Naive thymus-derived CD8-positive, alpha-beta T cell (primary cell): ENCODE data around the gene NT5C1A. TPM values are rescaled to one million over a fixed set of nuclear protein-coding genes. Genes with fewer than 3 reads are reported as not detected.

Experiments used
- ATAC-seq, 2 donors: fragments of 150-1000 bp; cut with Tn5 transposase in 1 of 2; sonication (Bioruptor Pico), chemical (Tn5 transposase) in 1 of 2; 1 replicate in 1 of 2; 2 replicates in 1 of 2; pipeline ENCODE4 v1.10.0; 2021; ENCODE audit warnings: mild to moderate bottlenecking in 2 of 2, moderate library complexity in 2 of 2
- POLR2A ChIA-PET: fragments of 350-600 bp; sonication (Branson Sonifier 250); formaldehyde crosslinking; loops from one replicate; lab custom pipeline; 2021; ENCODE audit warnings: antibody characterized with exemption; lab: Charles Lee
- DNase-seq, 10 donors: peaks; one replicate each; pipeline versions ENCODE4 v3.0.0 to v3.0.0-alpha.2; 2020 to 2022
- H3K27ac Mint-ChIP-seq, 10 donors: one replicate each; pipeline ENCODE4 v1.8.0; 2020 to 2022; ENCODE audit warnings: mild to moderate bottlenecking in 10 of 10, mixed read lengths in 10 of 10, moderate library complexity in 4 of 10, inconsistent platforms in 1 of 10
- H3K27me3 Mint-ChIP-seq, 5 donors: one replicate each; pipeline ENCODE4 v1.8.0; 2021 to 2022; ENCODE audit warnings: mixed read lengths in 5 of 5
- H3K36me3 Mint-ChIP-seq, 3 donors: one replicate each; pipeline ENCODE4 v1.8.0; 2020 to 2022; ENCODE audit warnings: mixed read lengths in 3 of 3, mild to moderate bottlenecking in 2 of 3, inconsistent platforms in 1 of 3
- H3K4me1 Mint-ChIP-seq, 4 donors: one replicate each; pipeline ENCODE4 v1.8.0; 2021 to 2022; ENCODE audit warnings: mixed read lengths in 4 of 4
- H3K4me3 Mint-ChIP-seq, 10 donors: one replicate each; pipeline ENCODE4 v1.8.0; 2020 to 2022; ENCODE audit warnings: mild to moderate bottlenecking in 10 of 10, mixed read lengths in 10 of 10, moderate library complexity in 6 of 10, inconsistent platforms in 1 of 10
- H3K9me3 Mint-ChIP-seq, 9 donors: one replicate each; pipeline ENCODE4 v1.8.0; 2020 to 2022; ENCODE audit warnings: mixed read lengths in 9 of 9, mild to moderate bottlenecking in 3 of 9, inconsistent platforms in 1 of 9, moderate library complexity in 1 of 9
- polyA plus RNA-seq, 3 donors: library from polyadenylated mRNA; unstranded; fragments of 300-500 nt; fragmentation: Illumina TruSeq; gene quantifications; one replicate each; pipeline ENCODE4 v1.2.3, GENCODE V29; 2021
- total RNA-seq, 8 experiments: library from RNA in 2 of 8; stranded (reverse) in 2 of 8; gene quantifications; one replicate each; pipeline ENCODE4 v1.2.3 and lab custom pipeline; 2021 to 2026

The NT5C1A gene
- total and polyA plus RNA-seq, 5 experiments from 2014 or later = 0.71 to 0.88 TPM; not detected in 3

GRCh38 chr1:39676948-39677548 is 5.1 kb upstream of the NT5C1A start:
- POLR2A ChIA-PET = interaction anchor here (1.2 kb wide), 1 partner anchor 15 kb away, joined by 3 read pairs; the partner anchor contains the start of gene HPCAL4
- no peak overlapping the region for H3K4me3 Mint-ChIP-seq
- peaks cover 0 to 6% (median 0%) of the 10 kb centered on the region in 3 donors for H3K36me3 Mint-ChIP-seq
- peak overlapping the region in 3 of 10 donors; percentile 28 to 68 (median 51) for H3K27ac Mint-ChIP-seq
- H3K27me3 Mint-ChIP-seq = peaks cover 0 to 9% (median 4%) of the 10 kb centered on the region in 5 donors
- DNase-seq (no peak), ATAC-seq (no peak)
- no peaks in the 10 kb centered on the region for H3K9me3 Mint-ChIP-seq
- H3K4me1 Mint-ChIP-seq = peaks cover 3 to 25% (median 16%) of the 10 kb centered on the region in 4 donors

DNA sequence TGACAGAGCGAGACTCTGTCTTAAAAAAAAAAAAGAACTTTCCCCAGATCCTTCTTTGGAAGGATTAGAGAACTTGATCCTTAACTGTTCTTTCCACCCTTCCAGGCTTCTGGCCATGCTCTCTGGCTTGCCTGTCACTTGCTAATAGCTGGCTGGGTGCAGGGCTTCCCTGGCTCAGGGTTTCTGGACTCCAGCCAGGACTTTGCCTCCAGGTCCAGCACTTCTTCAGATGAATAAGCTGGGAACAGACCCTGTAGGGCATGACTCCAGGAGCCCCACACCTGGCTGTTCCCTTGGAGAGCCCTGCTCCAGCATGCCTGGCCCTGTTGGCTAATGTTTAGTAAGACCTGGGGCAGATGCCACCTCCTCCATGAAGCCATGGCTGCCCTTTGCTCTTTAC is 3.3 kb upstream of the NT5C1A start:
- H3K9me3 Mint-ChIP-seq = no peaks in the 10 kb centered on the region
- POLR2A ChIA-PET = interaction anchor here (0.6 kb wide), 1 partner anchor 205 kb away, joined by 3 read pairs; no protein-coding TSS in a partner anchor
- DNase-seq (no peak), ATAC-seq (no peak)
- H3K27me3 Mint-ChIP-seq = peaks cover 6 to 19% (median 12%) of the 10 kb centered on the region in 5 donors
- H3K4me3 Mint-ChIP-seq = no peak overlapping the region
- peaks cover 0 to 20% (median 7%) of the 10 kb centered on the region in 4 donors for H3K4me1 Mint-ChIP-seq
- peaks cover 0 to 6% (median 0%) of the 10 kb centered on the region in 3 donors for H3K36me3 Mint-ChIP-seq
- no peak overlapping the region for H3K27ac Mint-ChIP-seq

DNA sequence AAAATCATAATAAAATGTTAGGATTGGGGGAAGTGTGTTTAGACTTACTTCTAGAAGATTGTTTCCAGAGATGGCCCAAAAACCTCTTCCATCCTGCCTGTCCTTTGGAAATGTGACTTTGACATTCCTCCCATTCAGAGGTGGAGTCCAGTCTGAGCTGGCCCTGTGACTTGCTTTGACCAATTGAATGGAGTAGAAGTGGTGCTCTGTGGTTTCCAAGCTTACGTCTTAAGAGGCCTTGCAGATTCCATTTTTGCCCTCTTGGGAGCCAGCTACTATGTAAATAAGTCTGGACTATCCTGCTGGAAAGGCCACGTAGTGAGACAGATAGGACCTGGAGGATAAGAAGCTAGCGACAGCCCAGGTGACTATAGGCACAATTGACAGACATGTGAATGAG is 1.3 kb upstream of the NT5C1A start:
- H3K4me1 Mint-ChIP-seq = peaks cover 0 to 16% (median 5%) of the 10 kb centered on the region in 4 donors
- no peaks in the 10 kb centered on the region for H3K9me3 Mint-ChIP-seq
- ATAC-seq (no peak), DNase-seq (no peak)
- H3K4me3 Mint-ChIP-seq = peak overlapping the region in 2 of 10 donors; percentile 77 to 79
- peaks cover 14 to 38% (median 29%) of the 10 kb centered on the region in 5 donors for H3K27me3 Mint-ChIP-seq
- no peak overlapping the region for H3K27ac Mint-ChIP-seq
- H3K36me3 Mint-ChIP-seq = no peaks in the 10 kb centered on the region
- POLR2A ChIA-PET = interaction anchor here (1.2 to 6.3 kb wide), 4 partner anchors 8 to 65 kb away, joined by 3 to 37 read pairs (median 18); partner anchors contain the start of genes HPCAL4 and PPIE

GRCh38 chr1:39672551-39672947 is 642 bp upstream of the NT5C1A start:
- Mint-ChIP-seq H3K27ac (peak overlapping the region in 2 of 10 donors; percentile 11 to 43), H3K36me3 (peaks cover 0 to 2% (median 0%) of the 10 kb centered on the region in 3 donors), H3K4me3 (peak overlapping the region in 9 of 10 donors; percentile 53 to 79 (median 71)), H3K4me1 (peaks cover 0 to 16% (median 5%) of the 10 kb centered on the region in 4 donors), H3K9me3 (no peaks in the 10 kb centered on the region), H3K27me3 (peaks cover 16 to 44% (median 32%) of the 10 kb centered on the region in 5 donors)
- DNase-seq (peak in 7 of 10 donors; percentile 14 to 71 (median 31)), ATAC-seq (peak; percentile 33 to 37)
- POLR2A ChIA-PET = interaction anchor here (0.6 to 6.3 kb wide), 6 partner anchors 8 to 119 kb away, joined by 3 to 37 read pairs (median 7); partner anchors contain the start of genes HPCAL4 and PPIE

DNA sequence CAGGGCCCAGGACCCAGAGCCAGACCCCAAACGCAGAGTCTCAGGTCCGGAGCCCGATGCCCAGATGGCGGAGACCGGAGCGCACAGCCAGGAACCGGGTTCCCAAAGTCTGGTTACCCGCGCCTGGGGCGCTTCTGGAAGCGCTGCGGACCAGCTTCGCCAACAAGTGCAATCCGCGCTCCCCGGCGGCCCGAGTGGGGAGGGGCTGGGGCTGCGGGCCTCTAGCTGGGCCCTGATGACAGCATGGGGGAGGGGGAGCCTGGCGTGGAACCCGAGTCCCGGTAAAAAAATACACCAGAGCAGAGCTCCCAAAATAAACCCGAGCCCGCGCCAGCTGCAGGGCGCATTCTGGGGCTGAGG is 494 bp downstream of the NT5C1A start:
- peaks cover 0 to 4% (median 0%) of the 10 kb centered on the region in 3 donors for H3K36me3 Mint-ChIP-seq
- POLR2A ChIA-PET = interaction anchor here (0.6 to 6.3 kb wide), 6 partner anchors 9 to 118 kb away, joined by 3 to 37 read pairs (median 7); partner anchors contain the start of gene HPCAL4
- peaks cover 0 to 16% (median 5%) of the 10 kb centered on the region in 4 donors for H3K4me1 Mint-ChIP-seq
- peak overlapping the region in 7 of 10 donors; percentile 7 to 79 (median 70) for H3K4me3 Mint-ChIP-seq
- peak; percentile 11 to 22 for ATAC-seq
- H3K9me3 Mint-ChIP-seq = no peaks in the 10 kb centered on the region
- peaks cover 21 to 47% (median 37%) of the 10 kb centered on the region in 5 donors for H3K27me3 Mint-ChIP-seq
- no peak for DNase-seq
- no peak overlapping the region for H3K27ac Mint-ChIP-seq

- Mint-ChIP-seq H3K4me3 (peak overlapping the region in 8 of 10 donors; percentile 26 to 70 (median 52)), H3K27ac (no peak overlapping the region), H3K27me3 (peaks cover 21 to 47% (median 37%) of the 10 kb centered on the region in 5 donors), H3K4me1 (peaks cover 0 to 16% (median 5%) of the 10 kb centered on the region in 4 donors), H3K9me3 (no peaks in the 10 kb centered on the region), H3K36me3 (peaks cover 0 to 4% (median 0%) of the 10 kb centered on the region in 3 donors)
- POLR2A ChIA-PET = interaction anchor here (1.9 to 6.3 kb wide), 3 partner anchors 10 to 50 kb away, joined by 7 to 37 read pairs (median 24); partner anchors contain the start of gene HPCAL4
- no peak for DNase-seq
- ATAC-seq = no peak
These were observed 1.2 kb downstream of the NT5C1A start for GRCh38 chr1:39670689-39671088.

DNA sequence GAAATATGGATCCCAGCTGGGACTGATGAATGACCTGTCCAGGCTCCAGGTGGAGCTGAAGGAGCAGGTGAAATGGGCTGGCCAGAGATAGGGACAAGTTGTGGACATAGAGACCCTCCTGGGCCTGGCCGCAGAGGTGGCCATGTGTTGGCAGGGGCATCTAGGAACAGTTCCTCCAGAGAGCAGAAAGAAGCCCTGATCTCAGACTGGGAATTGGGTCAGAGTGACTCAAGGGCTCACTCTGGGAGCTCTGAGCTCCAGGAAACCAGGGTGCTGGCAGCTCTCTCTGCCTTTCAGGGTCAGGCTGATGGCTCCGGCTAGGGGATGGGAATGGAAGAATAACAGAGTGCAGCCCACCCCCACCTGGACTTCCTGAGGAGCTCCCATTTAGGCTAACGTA is 3.0 kb downstream of the NT5C1A start:
- peaks cover 0 to 16% (median 5%) of the 10 kb centered on the region in 4 donors for H3K4me1 Mint-ChIP-seq
- peaks cover 0 to 4% (median 0%) of the 10 kb centered on the region in 3 donors for H3K36me3 Mint-ChIP-seq
- peaks cover 21 to 47% (median 37%) of the 10 kb centered on the region in 5 donors for H3K27me3 Mint-ChIP-seq
- POLR2A ChIA-PET = interaction anchor here (4.3 to 6.3 kb wide), 2 partner anchors 12 to 23 kb away, joined by 24 to 37 read pairs; partner anchors contain the start of gene HPCAL4
- H3K27ac Mint-ChIP-seq = no peak overlapping the region
- DNase-seq (no peak), ATAC-seq (no peak)
- no peak overlapping the region for H3K4me3 Mint-ChIP-seq
- no peaks in the 10 kb centered on the region for H3K9me3 Mint-ChIP-seq

- no peak for ATAC-seq
- no peaks in the 10 kb centered on the region for H3K9me3 Mint-ChIP-seq
- H3K27ac Mint-ChIP-seq = no peak overlapping the region
- no peak for DNase-seq
- POLR2A ChIA-PET = no interaction called here
- peaks cover 0 to 4% (median 0%) of the 10 kb centered on the region in 3 donors for H3K36me3 Mint-ChIP-seq
- peaks cover 21 to 47% (median 34%) of the 10 kb centered on the region in 5 donors for H3K27me3 Mint-ChIP-seq
- H3K4me1 Mint-ChIP-seq = peaks cover 0 to 16% (median 5%) of the 10 kb centered on the region in 4 donors
- H3K4me3 Mint-ChIP-seq = no peak overlapping the region
These were observed 3.8 kb downstream of the NT5C1A start for GRCh38 chr1:39668111-39668510.

GRCh38 chr1:39666772-39667171 is 5.1 kb downstream of the NT5C1A start:
- Mint-ChIP-seq H3K9me3 (no peaks in the 10 kb centered on the region), H3K27ac (peak overlapping the region in 1 of 10 donors; percentile 62), H3K36me3 (peaks cover 0 to 4% (median 0%) of the 10 kb centered on the region in 3 donors), H3K4me3 (no peak overlapping the region), H3K4me1 (peaks cover 0 to 9% (median 3%) of the 10 kb centered on the region in 4 donors), H3K27me3 (peaks cover 21 to 39% (median 31%) of the 10 kb centered on the region in 5 donors)
- POLR2A ChIA-PET = no interaction called here
- DNase-seq = no peak
- ATAC-seq = no peak

- Mint-ChIP-seq H3K36me3 (peaks cover 0 to 4% (median 0%) of the 10 kb centered on the region in 3 donors), H3K9me3 (no peaks in the 10 kb centered on the region), H3K27me3 (peaks cover 5 to 16% (median 10%) of the 10 kb centered on the region in 5 donors), H3K4me3 (no peak overlapping the region), H3K4me1 (peaks cover 0 to 1% (median 0%) of the 10 kb centered on the region in 4 donors), H3K27ac (no peak overlapping the region)
- ATAC-seq = no peak
- no peak for DNase-seq
- POLR2A ChIA-PET = no interaction called here
These were observed 8.3 kb downstream of the NT5C1A start for GRCh38 chr1:39663559-39663958.

DNA sequence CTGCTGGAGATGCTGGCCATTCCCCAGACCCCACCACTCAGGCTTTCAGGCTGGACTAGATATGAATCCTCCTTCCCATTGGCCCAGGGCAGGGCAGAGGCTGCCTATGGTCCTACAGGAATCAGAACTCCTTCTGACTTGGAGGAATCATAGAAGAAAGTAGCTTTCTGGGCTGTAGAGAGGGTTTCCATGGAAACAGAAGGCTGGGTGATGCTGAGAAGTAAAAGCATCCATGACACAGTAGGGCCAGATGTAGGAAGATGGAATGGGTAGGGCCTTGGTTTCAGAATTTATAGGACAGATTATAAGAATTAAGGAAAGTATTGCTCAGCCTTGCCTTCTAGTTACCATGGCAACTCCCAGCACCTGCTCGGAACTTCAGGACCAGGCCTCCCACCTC is 9.0 kb downstream of the NT5C1A start:
- no peak for DNase-seq
- peaks cover 0 to 4% (median 3%) of the 10 kb centered on the region in 4 donors for H3K4me1 Mint-ChIP-seq
- POLR2A ChIA-PET = no interaction called here
- no peaks in the 10 kb centered on the region for H3K9me3 Mint-ChIP-seq
- H3K36me3 Mint-ChIP-seq = peaks cover 0 to 4% (median 0%) of the 10 kb centered on the region in 3 donors
- no peak for ATAC-seq
- no peak overlapping the region for H3K4me3 Mint-ChIP-seq
- peaks cover 0 to 12% (median 8%) of the 10 kb centered on the region in 5 donors for H3K27me3 Mint-ChIP-seq
- H3K27ac Mint-ChIP-seq = no peak overlapping the region

GRCh38 chr1:39659538-39659937 is 12.4 kb downstream of the NT5C1A start:
- no peaks in the 10 kb centered on the region for H3K9me3 Mint-ChIP-seq
- POLR2A ChIA-PET = no interaction called here
- no peak for DNase-seq
- no peaks in the 10 kb centered on the region for H3K36me3 Mint-ChIP-seq
- no peak overlapping the region for H3K4me3 Mint-ChIP-seq
- H3K27me3 Mint-ChIP-seq = peaks cover 0 to 8% (median 0%) of the 10 kb centered on the region in 5 donors
- peaks cover 0 to 7% (median 4%) of the 10 kb centered on the region in 4 donors for H3K4me1 Mint-ChIP-seq
- H3K27ac Mint-ChIP-seq = no peak overlapping the region
- no peak for ATAC-seq
